Bronchus fibroblast of lung (primary cell): ENCODE measurements around the gene DCP1B. TPM values are rescaled to one million over a fixed set of nuclear protein-coding genes. Genes with fewer than 3 reads are reported as not detected.

Source experiments
- total RNA-seq: library from RNA; depleted of rRNA; stranded (reverse); fragments of >200 nt; gene quantifications from 2 replicates; pipeline ENCODE4 v1.2.3, GENCODE V29; 2015

Gene DCP1B
- total RNA-seq = 14.1 and 14.8 TPM in 2 replicates

DNA sequence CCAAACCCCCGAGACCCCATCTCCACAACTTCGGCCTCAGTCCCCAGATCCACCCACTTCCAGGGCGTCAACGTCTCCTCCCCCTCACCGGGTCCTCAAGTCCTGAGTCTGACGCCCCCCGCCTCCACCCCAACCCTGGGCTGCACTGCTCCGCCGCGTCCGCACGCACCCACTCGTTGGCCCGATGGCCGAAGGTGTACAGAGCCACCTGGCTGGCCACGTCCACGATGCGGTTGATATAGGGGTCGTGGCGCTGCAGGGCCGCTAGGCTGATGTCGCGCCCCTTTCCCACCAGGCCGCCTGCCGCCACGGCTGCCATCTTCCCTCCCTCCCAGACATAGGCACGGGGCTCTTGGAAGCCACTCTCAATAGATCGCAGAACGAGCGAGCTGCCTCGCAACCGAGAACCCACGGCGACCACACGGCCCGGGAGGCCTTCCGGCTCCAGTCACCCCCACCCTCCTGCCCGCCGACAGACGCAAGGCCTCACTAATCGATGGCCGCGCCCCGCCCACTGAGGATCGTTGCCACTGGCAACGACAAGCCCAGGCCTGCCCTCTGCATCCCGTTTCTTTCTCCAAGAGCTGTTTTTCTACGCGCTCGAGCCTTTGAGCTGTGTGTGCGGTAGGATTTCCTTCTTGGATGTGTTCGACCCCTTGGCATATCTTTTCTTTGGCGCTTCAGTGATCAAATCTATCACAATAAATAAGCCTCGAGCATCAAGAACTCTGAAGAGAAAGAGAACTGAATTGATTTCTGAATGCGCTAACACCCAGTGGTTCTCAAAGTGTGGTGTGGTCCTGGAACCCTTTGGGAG, at the start of gene DCP1B:
Gene DCP1B, minus strand, starts transcription at position 345 of the 817 bp plus-strand sequence. Its CDS starts 26 bp downstream, at position 319.

GRCh38 chr12:2052826-2053678, 48.8 kb upstream of the DCP1B start, which contains the start of gene CACNA1C:
Gene CACNA1C (plus strand): TSS chr12:2052987. CDS start chr12:2053563, 576 bp downstream.

DNA sequence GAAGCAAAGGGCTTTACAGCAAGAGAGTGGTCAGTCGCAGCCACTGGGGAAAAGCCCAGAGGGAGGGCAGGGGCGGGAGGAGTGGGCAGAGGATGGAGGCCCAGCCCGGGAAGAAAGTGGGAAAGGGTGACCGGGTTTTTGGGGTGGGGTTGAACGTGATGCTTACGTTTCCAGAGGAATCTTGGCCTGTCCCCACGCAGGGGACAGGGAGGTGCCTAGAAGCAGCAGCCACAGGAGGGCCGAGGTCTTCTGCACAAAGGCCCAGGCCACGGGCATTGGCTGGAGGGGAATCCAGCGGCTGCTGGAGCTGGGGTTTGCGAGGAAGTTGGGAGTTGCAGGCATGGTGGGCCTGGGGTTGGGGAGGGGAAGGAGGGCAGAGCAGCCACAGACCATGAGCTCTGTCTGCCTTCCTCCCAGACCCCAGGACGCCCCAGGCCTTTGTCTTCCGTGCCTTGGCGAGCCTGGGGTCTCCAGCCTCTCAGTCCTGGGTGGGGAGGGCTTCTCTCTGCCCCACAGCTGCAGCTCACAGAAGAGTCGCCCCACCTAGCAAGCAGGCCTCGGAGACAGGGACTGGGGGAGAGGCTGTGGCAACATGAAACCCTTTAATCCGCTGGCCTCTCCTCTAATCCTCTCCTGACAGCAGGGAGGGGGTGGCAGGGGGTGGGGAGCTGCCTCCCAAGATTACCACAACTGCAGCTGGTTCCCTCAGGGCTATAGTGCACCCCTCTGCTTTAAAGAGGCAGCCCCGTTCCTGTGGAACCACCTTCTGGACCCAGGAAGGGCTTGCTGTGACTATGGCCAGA, 86.0 kb downstream of the DCP1B start, which contains the start of gene CACNA2D4:
Gene CACNA2D4, minus strand, starts transcription at position 572 of the 803 bp plus-strand sequence. Its CDS starts 179 bp downstream, at position 393.

Other genes starting within 250 kb of the DCP1B start
- gene LRTM2, start 183.9 kb downstream of the DCP1B start, total RNA-seq = not detected in 2 replicates
- gene CACNA2D4, start 85.8 kb downstream of the DCP1B start, total RNA-seq = 1.0 and 1.7 TPM in 2 replicates
- under 0.01 and 0.74 TPM in 2 replicates for gene CACNA1C, start 48.5 kb upstream of the DCP1B start, total RNA-seq